HG02571 (cell line): ENCODE data around the gene EXD3.

Source experiments
- ATAC-seq: cut with Tn5 transposase; IDR thresholded peaks from one replicate; pipeline ENCODE4 v1.9.1; 2021; ENCODE audit warnings: mild to moderate bottlenecking, moderate library complexity; ENCODE audit not compliant: unreplicated experiment

The EXD3 gene

GRCh38 chr9:137449081-137449844 lies 26.3 kb upstream of the EXD3 start:
- no peak for ATAC-seq

DNA sequence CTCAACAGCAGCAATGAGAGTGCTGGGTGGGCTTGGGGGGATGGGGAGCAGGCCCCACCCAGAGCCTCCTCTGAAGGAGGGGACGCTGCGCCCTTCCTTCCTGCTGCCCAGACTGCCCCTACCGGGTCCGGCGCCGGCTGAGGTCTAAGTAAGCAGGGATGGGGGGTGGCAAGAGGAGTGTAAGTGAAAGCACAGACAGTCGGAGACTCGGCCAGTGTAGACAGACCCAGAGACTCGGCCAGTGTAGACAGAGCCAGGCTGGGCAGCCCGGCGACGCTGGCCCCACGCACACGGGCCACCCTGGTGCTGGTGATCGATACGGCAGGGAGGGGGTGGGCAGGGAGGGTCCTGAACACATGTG lies 25.6 kb upstream of the EXD3 start:
- ATAC-seq = no peak

DNA sequence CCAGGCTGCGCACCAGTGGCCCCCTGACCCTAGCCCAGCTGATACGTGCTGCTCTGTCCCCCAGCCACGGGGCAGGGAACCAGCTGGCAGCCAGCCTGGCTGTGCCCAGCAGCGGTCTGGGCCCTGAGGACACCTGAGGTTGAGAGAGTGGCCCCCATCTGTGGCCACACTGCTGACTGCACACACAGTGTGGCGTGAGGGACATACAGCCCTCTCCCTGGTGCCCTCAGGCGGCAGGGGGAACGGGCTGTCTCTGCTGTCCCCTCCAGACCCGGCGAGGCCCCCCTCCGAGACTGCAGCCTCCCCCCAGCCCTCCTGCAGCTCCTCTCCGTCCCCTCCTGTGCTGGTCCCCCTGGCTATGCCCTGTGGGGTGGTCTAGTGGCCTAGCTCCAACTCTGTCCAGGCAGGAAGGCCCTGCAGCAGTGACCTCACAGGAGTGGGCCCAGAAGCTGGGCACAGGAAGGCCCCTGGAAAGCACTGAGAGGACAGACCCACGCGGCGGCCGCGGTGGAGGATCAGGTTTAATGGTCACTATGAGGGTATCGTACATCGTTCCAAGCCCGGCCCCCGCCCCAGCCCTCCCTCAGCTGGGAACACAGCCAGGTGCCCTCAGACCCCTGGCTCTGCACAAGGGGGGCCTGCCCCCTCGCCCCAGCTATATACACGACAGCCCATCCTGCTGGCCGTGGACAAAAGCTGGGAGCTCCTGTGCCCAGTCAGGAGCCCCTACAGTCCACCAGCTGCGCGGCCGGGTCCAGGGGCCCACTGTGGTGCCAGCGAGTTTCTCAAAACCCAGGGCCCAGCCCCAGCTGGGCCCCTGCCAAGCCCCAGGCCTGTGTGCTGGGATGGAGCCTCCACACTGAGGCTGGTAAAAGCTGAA lies 25.0 kb upstream of the EXD3 start:
- no peak for ATAC-seq

DNA sequence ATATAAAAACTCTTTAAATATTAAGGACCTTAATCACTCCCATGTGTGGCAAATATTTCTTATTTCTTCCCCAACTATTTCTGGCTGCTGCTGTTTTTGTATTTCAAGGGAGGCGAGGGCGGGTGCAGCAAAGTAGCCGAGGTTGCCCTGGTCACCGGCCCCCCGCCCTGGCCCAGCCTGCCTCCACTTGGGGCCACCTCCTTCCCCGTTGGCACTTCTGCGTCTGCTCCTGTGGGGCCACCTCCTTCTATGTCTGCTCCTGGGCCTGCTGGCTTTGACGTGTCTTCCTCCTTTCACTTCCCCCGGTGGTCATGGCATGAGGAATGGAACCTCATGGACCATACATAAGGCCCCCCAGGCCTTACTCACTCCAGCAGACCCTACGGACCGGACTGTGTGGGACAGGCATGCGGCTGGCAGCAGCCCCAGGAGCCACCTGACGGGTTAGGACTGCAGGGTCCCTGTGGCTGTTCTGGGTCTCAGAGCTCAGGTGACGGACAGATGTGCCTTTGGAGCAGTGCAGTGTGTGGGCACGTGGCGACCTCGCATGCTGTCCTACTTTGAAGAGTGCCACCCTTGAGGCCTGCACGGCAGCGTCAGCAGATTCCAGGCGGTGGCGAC lies 24.0 kb upstream of the EXD3 start:
- ATAC-seq = no peak

DNA sequence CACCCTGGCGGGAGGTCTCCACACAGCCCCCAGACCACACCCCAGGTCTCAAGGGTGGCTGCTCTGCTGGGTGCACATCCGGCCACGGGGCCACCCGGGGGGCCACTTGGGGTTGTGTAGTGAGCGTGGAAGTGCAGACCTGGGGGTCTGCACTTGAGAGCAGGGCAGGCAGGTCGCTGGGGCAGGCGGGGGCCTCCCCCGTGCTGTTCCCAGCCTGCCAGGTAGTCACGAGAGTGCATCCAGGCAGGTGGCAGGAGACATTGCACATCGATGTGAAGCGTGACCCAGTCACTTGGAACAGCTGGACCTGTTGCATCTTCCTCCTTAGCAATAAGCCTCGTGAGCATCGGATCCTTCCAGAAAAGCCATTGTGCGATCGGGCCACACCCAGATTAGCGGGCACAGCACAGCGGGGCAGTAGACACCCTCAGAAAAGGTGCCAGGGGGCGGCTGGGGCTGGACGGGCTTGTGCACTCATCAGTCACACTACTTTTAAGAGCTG lies 23.0 kb upstream of the EXD3 start:
- no peak for ATAC-seq

GRCh38 chr9:137445275-137445807 lies 22.4 kb upstream of the EXD3 start:
- ATAC-seq = peak; percentile 62

DNA sequence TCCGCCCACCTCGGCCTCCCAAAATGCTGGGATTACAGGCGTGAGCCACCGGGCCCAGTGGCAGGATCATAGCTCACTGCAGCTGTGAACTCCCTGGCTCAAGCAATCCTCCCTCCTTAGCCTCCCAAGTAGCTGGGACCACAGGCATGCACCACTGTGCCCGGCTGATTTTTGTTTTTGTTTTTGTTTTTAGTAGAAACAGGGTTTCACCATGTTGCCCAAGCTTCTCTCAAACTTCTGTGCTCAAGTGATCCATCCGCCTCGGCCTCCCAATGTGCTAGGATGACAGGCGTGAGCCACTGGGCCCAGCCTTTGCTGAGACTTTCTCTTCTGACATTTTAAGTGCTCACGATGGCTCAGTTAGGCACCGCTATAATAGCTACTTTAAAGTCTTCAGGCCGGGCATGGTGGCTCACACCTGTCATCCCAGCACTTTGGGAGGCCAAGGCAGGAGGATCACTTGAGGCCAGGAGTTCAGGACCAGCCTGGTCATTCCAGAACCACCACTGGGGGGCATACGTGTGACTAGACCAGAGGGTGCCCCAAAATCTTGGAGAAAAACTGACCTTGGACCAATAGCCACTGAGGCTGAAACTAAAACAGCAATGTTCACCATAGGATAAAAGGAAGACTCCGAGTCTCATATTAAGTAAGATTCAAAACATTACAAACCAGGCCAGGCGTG lies 21.3 kb upstream of the EXD3 start:
- no peak for ATAC-seq

- no peak for ATAC-seq
These were observed 19.0 kb upstream of the EXD3 start for GRCh38 chr9:137441935-137442321.

GRCh38 chr9:137441289-137441934 lies 18.4 kb upstream of the EXD3 start, which contains the start of gene ENTPD8:
Gene ENTPD8, minus strand, starts transcription at chr9:137441357. Its CDS starts 3,072 bp downstream, at chr9:137438285.
- no peak for ATAC-seq

DNA sequence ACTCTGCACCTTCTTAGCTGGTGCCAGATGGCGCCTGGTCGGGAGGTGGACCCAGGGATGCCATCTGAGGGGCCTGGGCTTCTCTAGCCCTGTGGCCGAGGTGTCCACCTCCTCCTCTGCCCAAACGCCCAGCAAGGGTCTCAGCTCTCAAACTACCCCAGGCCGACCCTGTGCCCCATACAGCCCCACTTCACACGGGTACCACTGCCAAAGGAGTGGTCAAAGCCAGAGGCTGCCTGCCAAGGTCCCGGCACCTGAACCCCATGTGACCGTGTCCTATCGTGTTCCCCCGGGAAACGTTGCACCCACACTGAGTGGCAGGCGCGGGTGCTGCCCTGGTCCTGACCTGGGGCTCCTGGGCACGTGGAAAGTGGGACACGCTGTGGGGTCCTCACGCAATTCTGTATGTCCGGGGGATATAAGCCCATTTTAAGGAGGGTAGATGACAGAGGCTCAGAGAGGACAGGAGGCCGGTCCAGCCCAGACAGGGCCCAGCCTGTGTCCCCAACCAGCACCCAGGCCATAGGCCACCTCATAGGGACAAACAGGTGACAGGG lies 16.3 kb upstream of the EXD3 start:
- no peak for ATAC-seq

DNA sequence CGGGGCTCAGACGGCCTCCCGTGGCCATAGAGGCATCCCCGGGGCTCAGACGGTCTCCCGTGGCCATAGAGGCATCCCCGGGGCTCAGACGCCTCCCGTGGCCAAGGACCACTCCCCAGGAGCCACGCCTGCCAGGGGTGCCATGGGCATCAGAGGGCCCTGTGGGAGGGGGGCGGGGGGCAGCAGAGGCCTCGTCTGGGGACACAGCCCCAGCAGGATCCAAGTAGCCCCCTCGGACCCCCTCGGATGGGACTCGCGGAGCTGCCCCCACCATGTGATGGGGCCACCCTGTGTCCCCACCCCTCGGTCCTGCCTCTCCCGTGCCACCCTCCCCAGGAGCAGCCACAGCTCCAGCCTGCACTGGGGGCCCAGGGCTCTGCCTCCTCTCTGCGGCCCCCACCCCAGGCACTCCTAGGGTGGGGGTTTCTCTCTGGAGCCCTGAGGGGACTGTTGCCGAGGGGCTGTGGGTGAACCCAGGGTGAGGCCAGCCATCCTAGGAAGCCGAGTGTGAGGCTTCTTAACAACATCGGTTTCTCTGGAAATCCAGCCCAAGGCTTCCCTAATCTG lies 15.7 kb upstream of the EXD3 start:
- ATAC-seq = no peak

GRCh38 chr9:137437691-137438590 lies 15.0 kb upstream of the EXD3 start:
- no peak for ATAC-seq

GRCh38 chr9:137436761-137437600 lies 14.0 kb upstream of the EXD3 start:
- ATAC-seq = no peak

DNA sequence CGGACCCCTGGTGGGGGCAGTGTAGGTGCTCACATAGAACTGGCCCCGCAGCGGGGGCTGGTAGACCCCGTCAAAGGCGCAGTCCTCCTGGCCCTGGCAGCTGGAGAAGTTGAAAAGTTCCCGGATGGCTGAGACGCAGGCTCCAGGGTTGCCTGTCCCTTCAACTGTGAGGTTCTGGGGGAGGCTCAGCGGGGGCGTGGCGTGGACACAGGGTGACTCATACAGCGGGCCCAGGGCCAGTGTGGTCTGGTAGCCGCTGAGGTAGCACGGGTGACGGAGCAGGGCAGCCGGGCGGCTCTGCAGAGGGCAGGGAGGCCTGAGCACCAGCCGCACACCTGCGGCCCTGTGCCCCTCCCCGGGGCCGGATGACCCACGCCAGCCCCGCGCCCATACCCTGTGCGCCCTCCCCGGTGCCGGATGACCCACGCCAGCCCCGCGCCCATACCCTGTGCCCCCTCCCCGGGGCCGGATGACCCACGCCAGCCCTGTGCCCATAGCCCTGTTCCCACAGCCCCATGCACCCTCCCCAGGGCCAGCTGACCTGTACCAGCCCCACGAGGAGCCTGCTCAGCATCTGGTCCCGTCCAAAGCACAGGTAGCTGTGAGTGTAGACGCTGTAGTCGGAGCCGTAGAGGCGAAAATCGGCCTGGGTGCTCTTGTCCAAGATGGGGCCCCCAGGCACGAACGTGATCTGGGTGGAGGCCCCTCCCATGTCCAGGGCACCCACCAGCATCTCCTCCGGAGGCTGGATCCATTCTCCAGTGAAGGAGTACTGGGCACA lies 13.2 kb upstream of the EXD3 start:
- no peak for ATAC-seq

DNA sequence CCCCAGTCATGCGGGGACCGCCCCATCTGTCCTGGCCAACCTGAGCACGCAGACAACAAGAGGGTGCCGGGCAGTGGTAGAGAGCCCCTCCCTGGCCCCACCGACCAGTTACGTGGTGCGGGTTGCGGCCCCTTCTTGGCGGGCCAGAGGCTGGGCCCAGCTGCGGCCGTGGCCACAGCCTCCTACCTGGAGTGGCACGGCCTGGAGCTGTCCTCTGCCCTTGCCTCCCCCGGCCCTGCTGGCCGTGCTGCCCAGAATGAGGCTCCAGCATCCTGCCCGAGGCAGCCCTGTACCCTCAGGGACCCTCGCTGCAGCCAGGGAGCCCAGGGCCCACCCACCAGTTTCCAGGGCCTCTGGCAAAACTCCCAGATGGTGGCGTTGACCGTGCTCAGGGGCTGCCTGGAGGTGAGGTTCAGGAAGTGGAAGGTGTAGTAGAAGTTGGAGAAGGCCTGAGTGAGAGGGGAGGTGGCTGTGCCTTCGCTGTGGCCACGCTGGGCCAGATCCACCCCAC lies 12.5 kb upstream of the EXD3 start:
- no peak for ATAC-seq

DNA sequence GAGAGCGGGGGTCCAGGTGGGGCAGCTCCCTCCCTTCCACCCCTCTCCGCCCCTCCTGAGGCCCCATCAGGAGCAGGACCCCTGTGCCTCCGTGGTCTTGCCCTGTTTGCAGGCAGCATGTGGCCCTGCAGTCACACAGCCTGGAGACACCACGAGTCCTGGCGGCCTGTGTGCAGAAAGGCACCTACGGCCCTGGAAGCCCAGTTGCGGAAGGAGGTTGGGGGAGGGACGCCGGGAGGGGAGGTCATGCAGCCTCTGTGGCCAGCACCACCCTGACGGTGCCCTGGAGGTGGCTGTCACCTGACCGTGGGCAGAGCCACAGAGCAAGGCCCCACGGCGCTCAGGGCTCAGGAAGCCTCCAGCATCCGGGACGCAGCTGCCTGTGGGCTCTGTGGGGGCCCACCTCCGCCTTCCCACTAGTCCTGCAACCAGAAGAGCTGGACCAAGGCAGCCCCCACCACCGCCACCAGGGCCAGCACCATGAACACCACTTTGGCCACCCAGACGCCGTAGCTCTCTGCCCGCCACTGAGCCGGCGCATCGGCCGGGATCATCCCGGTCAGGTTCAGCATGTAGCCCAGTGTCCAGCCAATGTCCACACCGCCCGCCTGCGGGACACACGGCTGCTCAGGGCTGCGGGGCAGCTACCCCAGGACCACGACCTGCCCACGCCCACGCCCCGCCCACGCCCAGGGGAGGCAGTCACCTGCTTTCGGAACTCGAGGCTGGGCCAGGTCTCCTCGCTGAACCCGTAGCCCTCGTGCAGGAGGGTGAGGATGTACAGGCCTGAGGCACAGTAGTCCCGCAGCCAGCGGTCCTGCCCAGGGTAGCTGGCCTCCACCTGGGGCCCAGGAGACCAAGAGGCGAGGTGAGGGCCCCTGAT lies 11.8 kb upstream of the EXD3 start:
- no peak for ATAC-seq
